Stimulated activated CD4-positive, alpha-beta T cell treated with anti-CD3 and anti-CD28 coated beads, Interleukin-12 subunit alpha, Interleukin-12 subunit beta, amount 100 ng/mL, for 24 hours (primary cell): ENCODE results near the gene EMX2.
"Not testable (repeated sequence)": the region's sequence is repeated elsewhere in the genome, so short reads cannot be mapped to it uniquely, and the experiment has no call there.

Source experiments
- DNase-seq, 2 experiments: peaks; one replicate each; pipeline ENCODE4 v3.0.0-alpha.2; 2020; ENCODE audit warnings: low read depth in 2 of 2

The EMX2 gene

DNA sequence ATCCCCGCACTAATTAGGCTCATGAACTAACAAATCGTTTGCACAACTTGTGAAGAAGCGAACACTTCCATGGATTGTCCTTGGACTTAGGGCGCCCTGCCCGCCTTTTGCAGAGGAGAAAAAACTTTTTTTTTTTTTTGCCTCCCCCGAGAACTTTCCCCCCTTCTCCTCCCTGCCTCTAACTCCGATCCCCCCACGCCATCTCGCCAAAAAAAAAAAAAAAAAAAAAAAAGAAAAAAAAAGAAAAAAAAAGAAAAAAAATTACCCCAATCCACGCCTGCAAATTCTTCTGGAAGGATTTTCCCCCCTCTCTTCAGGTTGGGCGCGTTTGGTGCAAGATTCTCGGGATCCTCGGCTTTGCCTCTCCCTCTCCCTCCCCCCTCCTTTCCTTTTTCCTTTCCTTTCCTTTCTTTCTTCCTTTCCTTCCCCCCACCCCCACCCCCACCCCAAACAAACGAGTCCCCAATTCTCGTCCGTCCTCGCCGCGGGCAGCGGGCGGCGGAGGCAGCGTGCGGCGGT is at the start of gene EMX2:
Gene EMX2, plus strand, starts transcription at position 41 of the 519 bp plus-strand sequence. CDS start 522 bp downstream, outside the sequence.
- DNase-seq: no peak

DNA sequence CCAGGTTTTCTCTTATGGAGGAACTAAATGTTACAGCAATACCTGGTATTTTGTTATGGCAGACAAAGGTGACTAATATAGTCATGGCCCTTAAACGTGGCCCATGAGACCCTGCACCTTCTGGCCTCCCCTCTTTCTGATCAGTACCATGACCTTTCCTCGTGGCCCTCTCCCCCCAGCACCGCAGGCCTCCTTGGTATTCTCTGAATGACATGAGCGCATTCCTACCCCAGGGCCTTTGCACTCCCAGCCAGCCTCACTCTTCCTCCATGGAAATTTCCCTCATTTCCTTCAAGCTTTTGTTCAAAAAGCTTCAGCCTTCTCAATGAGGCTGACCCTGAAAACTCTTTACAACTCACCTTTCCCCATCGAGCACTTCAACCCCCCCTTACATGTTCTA is 46.5 kb upstream of the EMX2 start:
- no peak for DNase-seq

DNA sequence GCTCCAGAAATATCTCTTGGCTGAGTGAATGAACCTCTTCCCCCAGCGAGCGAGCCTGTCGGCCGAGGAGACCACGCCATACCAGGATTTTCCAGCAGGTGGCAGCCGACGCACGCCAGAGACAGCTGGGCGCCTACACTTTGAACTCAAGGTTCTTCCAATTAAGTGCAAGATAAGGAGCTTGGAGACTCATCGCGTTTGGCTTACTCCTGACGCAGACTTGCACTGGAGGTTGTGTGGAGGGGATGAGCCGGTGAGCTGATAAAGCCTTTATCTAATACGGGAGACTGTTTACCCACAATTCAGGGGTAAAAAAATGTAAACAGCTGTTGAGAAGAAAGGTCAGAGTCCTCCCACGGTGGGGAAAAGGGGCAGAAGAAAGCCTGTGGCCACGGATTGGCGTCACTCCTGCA is 45.9 kb upstream of the EMX2 start:
- DNase-seq: peak; percentile 63 to 68

DNA sequence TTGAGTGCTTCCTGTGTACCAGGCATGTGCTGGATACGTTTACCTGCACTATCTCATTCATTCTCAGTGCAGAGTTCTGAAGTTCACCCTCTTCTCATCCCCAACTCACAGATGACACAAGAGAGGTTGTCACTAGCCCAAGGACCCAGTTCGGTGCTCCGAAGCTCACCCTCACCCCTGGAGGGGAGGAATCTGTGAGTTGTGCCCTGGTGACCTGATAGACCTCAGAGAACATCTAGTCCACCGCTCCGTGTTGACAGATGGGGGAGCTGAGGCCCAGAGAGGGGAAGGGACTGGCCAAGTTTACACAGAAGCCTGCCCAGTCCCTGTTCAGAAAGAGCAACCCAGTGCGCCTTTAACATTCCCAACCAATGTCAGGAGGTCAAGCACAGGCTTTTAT is 44.8 kb upstream of the EMX2 start:
- no peak for DNase-seq

DNA sequence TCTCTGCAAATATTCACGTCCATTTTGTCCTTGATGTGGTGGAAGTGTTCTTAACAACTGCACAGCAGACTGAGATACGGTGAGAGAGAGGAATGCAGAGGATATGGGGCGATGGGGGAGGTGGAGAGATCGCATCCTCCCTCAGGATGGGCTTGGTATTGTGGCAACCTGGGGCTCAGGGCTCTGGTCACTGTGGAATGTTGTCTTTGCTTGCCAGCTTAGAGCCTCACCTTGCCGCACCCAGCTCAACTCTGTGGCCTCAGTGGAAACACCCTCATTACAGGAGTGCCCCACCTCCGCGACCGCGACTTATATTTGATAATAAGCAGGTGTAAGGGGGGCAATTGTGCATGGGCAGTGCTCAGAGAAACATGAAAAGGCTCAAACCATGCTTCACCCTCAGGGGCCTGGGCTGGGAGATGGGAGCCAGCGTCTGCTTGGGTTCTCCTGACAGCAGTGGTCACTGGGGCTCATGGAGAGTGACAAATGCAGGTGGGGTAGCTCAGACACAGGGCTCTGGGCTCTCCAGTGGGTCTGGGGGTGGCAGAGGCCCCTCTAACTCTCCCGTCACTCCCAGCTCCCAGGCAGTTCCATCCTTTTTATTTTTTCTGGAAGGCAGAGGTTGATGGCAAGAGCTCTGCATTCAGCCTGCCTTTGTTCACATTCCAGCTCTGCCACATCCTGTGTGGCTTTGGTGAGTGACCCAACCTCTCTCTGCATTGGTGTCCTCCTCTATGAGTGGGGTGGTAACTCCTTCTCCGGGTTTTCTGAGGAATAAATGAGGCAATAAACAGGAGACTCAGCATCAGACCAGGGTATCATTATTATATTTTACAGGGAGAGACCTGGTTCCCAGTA is 43.1 kb upstream of the EMX2 start:
- DNase-seq: no peak

DNA sequence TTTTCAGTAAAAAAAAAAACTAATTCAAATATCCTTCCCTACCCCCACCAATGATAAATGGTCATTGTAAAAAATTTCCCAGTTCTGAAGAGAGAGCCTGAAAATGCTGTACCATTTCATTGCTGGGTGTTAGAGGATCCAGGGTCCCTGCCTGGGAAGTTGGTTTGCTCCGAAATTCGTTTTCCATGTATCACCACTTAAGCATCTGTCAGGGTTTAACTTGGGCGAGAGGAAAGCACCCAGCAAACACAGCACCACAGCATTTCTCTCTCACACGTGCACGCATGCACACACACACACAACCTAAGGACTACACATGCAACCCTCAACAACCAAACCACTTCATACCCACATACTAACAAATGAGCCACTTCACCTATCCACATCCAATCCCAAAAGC is 42.1 kb upstream of the EMX2 start:
- DNase-seq: no peak

DNA sequence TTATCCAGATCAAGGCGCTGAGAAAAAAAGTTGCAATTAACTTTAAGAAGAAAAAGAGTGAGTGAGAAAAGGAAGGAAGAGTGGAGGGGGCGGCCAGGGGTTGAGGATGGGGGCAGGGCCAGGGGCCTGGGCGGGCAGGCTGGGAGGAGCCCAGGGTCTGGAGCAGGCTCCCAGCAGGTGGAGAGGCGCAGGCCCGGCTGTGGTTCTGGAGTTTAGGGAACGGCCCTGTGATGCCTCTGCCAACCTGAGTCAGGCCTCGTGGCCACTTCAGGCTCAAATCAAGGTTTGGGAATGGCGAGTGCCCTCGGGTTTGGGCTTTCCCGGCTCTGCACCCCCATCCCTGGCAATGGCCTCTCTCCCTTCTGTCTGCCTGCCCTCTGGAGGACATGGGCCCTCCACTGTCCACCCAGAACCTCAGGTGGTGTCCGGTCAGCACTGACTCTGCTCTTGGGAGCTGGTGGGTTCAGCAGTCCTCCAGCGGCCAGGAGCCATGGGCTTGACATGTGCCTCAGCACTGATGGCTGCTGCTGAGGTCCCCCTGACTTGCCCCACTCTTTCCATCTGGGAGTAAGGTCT is 41.0 kb upstream of the EMX2 start:
- DNase-seq: no peak

DNA sequence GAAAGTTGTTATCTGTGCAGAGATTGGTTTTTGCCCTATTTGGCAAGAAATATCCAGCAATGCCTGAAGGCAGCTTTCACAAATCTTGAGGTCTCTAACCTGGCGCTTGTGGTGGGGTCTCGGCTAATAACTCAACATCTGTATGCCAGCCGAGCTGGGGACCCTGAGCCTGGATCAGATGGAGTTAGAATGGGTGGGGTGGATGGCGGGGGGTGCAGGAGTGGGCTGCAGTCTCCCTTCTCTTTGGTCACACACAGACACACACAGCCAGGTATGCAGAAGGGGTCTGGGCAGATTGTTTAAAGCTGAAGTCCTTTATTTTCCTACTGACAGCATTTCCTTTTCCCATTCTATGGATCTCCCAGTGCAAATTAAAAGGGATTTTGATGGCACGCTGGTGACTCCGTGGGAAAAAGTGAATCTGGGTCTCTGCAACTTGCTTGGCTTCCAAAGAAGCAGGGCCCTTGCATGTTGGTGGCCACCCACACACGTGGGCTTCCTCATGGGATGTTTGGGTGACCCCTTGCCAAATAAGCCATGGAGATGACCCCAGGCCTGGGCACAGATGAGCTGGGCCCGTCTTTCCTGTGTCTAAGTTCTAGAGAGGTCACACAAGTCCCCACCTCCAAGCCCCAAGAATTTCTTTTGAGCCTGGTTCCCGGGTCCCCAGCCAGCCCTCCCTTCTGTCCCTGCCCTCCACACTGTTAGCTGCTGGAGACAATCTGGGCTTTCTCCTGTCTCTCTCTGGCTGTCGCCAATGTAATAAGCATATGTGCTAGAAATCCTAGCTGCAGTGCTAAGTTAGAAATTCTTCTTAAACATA is 39.9 kb upstream of the EMX2 start:
- no peak for DNase-seq

DNA sequence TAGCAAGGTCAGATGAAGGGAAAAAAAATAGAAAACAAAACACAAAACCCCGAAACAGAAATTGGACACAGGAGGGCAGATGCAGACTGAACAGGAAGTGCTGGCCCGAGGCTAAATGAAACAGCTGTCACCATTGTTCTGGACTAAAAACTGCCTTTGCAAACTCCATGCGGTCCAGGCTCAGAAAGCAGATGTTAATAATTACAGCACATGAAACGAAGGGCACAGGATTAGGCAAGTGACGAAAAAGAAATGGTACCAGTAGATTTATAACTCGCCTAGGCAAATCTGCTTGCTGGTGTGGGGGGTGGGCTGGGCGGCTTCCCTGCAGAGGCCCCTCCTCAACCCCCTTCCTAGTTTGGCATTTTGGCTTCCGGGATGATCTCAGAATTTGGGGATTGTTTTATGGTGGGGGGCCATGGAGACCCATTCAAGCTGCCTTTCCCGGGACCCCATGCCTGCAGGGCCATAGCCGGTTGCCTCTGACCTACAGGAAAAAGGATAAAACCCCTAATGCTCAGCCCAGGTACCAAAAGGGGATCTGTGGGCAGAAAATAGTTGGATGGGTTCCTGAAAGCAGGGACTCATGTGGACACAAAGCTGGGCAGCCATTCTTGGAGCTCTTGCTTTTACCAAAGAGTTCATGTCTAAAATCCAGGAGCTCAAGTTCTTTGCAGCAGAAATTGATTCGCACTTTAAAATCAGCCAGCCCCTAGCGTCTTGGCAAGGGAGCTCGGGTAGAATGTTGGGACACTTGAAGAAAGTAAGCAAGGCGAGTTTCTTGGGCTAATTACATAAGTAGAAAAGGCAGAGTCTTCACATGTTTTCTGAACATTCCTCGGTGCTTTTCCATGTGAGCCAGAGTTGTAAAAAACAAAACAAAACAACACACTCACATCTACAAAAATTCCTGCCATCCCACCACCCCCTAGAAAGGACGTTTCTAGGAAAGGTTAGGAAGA is 39.0 kb upstream of the EMX2 start:
- no peak for DNase-seq

DNA sequence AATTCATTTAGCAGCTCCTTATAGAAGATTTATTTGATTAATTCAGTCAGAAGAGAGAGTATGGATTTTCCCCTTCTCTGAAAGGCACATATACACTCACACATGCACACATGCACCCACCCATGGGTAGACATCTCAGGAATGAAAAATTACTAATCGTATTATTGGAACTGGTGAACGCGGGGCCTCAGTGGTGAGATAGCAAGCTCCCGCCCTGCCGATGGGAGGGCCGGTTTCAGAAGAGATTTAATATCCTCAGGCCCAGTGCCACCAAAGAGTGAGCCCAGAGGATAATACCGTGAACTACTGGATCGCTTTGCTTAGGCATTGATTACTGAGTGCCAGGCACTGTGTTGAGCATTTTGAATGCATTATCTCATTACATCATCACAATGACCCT is 38.0 kb upstream of the EMX2 start:
- DNase-seq: no peak

DNA sequence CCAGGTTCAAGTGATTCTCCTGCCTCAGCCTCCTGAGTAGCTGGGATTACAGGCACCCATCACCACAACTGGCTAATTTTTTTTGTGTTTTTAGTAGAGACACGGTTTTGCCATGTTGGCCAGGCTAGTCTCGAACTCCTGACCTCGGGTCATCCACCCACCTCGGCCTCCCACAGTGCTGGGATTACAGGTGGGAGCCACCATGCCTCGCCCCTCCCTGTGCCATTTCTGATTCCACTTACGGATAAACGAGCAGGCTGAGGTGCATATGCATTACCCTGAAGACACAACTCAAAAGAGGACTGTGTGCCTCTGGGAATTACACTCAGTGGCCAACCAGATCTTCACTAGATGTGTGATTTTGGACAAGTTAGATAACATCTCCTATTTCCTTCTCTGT is 35.5 kb upstream of the EMX2 start:
- DNase-seq: not testable (repeated sequence)

DNA sequence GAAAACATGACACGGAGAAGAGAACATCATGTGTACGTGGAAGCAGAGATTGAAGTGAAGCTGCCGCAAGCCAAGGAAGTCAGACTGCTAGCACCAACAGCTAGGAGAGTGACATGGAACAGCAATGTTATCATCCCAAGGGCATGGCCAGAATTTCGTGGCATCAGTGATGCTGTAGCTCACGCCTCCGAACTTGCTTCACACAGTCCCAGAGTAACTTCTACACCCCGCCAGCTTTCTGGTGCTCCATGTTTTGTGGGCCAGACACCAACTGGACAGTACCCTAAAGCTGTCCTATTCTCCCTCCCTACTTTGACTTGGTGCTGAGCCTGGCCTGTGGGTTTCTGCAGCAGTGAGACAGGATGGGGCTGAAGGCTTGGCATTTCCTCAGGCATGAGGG is 33.0 kb upstream of the EMX2 start:
- no peak for DNase-seq

DNA sequence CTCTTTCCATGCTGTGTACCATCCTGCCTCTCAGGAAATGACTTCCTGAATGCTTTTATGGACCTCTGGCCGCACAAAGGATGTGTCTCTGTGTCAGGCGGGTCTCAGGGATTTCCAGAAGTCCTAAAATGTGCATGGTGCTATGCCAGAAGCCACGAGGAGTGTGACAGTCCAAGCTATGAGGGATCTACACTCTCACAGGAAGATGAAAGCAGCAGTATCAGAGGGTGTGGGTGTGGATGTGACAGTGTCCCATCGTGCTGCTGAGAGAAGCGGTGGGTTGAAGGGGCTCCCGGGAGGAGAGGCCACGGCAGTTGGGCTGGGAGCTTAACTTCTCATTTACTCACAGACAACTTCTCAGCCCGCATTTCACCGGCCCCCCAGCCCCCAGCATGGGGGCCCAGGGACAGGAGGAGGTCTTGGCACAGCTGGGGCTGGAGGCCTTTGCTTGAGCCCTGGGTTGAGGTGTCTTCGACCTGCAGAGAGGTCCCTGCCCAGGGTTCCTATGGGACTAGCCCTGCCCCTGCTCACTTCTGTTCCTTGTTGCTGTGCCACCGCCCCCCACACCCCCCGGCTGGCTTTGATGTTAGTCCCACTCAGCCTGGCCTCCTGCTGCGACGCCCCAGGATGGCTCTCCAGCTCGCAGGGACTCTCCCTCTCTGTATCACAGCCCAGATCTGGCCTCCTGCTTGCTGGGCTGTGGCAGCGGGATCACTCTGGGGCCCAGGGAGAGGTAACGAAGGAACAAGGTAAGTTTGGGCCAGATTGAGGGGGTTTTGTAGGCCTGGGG is 30.8 kb upstream of the EMX2 start:
- no peak for DNase-seq

DNA sequence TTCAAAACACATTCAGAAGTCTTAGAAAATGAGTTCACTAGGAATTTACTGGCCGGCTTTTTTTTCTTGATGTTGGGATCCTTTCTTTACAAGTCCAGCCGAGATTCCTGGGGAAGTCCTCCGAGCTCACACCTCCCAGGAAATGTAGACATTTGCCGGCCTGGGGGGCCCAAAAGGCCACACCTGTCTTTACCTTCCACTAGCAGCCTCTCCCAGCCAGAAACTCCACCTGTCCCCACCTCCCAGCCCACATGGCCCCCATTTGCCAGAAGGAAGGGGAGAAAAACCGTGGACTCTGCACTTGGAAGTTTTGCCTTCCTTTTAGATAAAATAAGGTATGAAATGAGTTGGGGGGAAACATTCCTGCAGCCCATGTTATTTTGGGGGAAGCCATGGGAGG is 27.6 kb upstream of the EMX2 start:
- DNase-seq: no peak

DNA sequence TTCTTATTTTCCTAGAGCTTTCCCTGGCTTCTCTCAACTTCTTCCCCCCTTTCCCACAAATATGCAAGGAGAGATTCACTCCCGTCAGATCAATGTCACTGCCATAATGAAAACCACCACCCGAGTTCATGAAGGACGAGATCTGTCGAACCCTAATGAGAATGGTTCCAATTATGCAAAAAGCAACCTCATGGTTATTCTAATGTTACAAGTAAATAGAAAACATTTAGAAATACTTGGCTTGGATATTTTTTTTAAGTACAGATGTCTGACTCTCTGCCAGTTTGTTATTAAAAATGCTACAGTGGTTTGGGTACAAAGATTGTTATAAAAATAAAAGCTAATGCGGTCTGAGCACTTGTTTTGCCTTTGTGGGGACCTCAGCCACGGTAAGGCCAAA is 25.9 kb upstream of the EMX2 start:
- no peak for DNase-seq

DNA sequence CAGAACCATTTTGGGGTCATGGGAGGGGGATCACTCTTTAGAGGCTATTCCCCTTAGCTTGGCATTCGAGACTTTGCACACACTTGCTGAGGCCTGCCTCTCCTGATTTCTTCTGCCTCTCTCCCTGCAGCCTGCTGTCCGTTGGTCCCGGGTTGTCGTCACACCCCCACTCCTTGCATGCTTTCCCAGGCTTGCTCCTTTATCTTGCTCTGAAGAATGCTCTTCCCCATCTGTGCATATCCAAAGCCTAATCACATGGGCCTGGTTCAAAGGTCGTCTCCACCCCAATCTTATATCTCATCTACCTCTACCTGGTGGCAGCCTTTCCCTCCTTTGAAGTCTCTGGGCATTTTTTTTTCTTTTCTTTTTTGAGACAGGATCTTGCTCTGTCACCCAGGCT is 24.3 kb upstream of the EMX2 start:
- DNase-seq: no peak

DNA sequence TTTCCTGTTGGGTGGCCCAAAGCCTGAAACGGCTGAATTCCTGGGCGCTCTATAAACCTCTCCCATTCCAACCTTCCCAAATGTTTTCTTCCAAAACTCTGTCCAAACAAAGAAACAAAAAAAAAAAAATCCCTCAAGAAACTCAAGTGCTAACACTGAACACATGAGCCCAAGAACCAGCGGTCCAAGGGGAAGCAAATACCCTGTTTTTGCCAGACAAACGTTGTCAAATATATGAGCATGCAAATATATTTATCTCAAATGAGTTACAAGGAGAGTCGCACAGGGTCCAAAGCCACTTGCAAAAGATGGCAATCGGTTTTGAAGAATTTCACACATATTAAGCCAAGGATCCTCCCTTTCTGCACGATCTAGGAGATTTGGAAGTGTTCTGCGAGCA is 23.3 kb upstream of the EMX2 start:
- DNase-seq: no peak

DNA sequence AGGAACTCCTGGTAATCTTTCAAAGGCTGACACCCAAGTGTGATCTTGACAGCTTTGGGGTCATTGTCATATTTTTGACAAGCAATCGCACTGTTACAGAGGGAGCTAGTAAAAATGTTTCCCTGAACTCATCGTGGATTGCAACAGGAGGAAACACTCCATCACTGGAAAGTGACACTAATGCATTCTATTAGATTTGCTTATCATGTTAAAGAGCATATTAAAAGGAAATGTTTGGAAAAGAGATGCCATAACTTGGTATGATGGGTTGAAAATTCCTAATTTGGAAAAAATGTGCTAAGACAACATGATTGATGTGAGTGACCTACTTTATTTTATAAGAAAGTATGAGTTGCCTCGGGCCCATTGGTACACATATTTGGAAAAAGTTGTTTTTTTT is 22.7 kb upstream of the EMX2 start:
- DNase-seq: no peak

DNA sequence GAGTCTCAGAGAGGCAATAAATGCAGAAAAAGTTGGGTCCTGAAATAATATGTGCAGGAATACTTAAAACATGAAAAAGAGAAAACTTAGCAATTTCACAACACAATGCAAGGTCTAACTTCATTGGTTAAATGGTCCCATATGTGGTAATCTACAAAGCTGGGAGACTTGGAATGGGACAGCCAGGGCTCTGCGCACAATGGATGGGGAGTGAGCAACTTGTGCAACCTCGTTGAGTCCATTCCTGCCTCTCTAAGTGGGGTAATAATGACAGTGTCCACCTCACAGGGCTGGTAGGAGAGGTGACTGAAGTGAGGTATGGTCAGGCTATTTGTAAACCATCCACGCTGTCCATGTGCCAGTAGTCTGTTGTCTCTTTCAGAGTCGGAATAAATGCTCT is 11.8 kb upstream of the EMX2 start:
- DNase-seq: no peak

DNA sequence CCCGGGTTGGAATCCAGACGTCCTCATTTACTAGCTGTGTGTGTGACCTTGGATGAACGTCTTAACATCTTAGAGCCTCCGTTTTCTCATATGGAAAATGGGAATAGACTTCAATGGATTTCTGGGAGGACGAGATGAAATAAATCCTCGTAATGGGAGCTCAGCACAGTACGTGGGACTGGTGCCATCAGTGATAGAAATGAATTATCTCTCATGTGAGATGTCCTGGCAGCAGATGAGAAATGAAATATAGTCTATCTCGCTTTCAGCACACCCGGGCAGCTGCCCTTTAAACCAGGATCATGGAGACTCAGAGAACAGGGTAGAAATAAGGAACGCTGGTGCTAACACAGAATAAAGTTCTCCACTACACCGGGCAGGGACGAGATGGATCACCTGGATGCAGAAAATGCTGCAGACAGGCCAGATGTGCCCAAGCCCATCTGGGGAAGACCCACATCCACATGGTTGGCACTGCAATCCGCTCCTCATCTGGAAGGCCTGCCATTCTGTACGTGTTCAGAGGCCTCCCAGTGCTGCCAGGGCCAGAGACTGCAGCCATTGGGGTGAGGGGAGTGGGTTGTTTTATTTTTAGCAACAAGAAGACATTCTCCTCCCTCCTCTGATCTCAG is 11.1 kb upstream of the EMX2 start:
- no peak for DNase-seq
